ENCODE results near the gene SRL.

DNA sequence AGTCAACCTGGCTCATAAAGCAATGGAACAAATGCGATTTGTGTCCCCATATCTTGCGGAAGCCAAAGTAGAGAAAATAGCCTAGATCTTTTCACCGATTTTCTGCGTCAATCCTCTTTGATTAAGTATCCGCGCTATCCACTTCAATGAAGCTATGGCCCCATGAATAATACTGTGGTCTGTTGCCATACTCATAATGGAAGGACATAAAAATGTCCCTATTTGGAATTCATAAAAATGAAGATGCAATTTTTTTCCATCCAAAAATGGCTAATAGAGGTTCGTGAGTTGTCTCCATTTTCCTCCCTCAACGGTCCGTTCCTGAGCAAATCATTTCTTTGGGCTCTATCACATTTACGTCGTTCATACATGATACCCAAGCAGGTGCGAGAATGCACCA is 100.3 kb downstream of the SRL start:
- TF ChIP-seq, protein P1, sequence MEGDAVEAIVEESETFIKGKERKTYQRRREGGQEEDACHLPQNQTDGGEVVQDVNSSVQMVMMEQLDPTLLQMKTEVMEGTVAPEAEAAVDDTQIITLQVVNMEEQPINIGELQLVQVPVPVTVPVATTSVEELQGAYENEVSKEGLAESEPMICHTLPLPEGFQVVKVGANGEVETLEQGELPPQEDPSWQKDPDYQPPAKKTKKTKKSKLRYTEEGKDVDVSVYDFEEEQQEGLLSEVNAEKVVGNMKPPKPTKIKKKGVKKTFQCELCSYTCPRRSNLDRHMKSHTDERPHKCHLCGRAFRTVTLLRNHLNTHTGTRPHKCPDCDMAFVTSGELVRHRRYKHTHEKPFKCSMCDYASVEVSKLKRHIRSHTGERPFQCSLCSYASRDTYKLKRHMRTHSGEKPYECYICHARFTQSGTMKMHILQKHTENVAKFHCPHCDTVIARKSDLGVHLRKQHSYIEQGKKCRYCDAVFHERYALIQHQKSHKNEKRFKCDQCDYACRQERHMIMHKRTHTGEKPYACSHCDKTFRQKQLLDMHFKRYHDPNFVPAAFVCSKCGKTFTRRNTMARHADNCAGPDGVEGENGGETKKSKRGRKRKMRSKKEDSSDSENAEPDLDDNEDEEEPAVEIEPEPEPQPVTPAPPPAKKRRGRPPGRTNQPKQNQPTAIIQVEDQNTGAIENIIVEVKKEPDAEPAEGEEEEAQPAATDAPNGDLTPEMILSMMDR (IDR thresholded peaks at IDR 0.05; ENCODE audit: low read depth, low read length, missing input control): no peak
- TF ChIP-seq, protein P2, sequence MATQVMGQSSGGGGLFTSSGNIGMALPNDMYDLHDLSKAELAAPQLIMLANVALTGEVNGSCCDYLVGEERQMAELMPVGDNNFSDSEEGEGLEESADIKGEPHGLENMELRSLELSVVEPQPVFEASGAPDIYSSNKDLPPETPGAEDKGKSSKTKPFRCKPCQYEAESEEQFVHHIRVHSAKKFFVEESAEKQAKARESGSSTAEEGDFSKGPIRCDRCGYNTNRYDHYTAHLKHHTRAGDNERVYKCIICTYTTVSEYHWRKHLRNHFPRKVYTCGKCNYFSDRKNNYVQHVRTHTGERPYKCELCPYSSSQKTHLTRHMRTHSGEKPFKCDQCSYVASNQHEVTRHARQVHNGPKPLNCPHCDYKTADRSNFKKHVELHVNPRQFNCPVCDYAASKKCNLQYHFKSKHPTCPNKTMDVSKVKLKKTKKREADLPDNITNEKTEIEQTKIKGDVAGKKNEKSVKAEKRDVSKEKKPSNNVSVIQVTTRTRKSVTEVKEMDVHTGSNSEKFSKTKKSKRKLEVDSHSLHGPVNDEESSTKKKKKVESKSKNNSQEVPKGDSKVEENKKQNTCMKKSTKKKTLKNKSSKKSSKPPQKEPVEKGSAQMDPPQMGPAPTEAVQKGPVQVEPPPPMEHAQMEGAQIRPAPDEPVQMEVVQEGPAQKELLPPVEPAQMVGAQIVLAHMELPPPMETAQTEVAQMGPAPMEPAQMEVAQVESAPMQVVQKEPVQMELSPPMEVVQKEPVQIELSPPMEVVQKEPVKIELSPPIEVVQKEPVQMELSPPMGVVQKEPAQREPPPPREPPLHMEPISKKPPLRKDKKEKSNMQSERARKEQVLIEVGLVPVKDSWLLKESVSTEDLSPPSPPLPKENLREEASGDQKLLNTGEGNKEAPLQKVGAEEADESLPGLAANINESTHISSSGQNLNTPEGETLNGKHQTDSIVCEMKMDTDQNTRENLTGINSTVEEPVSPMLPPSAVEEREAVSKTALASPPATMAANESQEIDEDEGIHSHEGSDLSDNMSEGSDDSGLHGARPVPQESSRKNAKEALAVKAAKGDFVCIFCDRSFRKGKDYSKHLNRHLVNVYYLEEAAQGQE (IDR thresholded peaks at IDR 0.05): no peak
- TF ChIP-seq, protein P3, sequence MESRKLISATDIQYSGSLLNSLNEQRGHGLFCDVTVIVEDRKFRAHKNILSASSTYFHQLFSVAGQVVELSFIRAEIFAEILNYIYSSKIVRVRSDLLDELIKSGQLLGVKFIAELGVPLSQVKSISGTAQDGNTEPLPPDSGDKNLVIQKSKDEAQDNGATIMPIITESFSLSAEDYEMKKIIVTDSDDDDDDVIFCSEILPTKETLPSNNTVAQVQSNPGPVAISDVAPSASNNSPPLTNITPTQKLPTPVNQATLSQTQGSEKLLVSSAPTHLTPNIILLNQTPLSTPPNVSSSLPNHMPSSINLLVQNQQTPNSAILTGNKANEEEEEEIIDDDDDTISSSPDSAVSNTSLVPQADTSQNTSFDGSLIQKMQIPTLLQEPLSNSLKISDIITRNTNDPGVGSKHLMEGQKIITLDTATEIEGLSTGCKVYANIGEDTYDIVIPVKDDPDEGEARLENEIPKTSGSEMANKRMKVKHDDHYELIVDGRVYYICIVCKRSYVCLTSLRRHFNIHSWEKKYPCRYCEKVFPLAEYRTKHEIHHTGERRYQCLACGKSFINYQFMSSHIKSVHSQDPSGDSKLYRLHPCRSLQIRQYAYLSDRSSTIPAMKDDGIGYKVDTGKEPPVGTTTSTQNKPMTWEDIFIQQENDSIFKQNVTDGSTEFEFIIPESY (IDR thresholded peaks at IDR 0.05): no peak
- TF ChIP-seq GABPA (IDR thresholded peaks at IDR 0.05 in 1 of 2, conservative IDR thresholded peaks at IDR 0.05 in 1 of 2): no peak
- TF ChIP-seq YY1 (IDR thresholded peaks at IDR 0.05): no peak
- TF ChIP-seq, protein P4, sequence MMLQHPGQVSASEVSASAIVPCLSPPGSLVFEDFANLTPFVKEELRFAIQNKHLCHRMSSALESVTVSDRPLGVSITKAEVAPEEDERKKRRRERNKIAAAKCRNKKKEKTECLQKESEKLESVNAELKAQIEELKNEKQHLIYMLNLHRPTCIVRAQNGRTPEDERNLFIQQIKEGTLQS (IDR thresholded peaks at IDR 0.05): no peak
- no peak for TF ChIP-seq SP1 (IDR thresholded peaks at IDR 0.05)
- TF ChIP-seq RAD21 (IDR thresholded peaks at IDR 0.05): no peak
- TF ChIP-seq FOXA1 (IDR thresholded peaks at IDR 0.05): no peak
- TF ChIP-seq JUND (IDR thresholded peaks at IDR 0.05): no peak
- no peak for TF ChIP-seq RXRA (IDR thresholded peaks at IDR 0.05)

Data from liver (tissue), 3 donors.